ENCODE measurements around the gene HMGB4.

Gene HMGB4, protein sequence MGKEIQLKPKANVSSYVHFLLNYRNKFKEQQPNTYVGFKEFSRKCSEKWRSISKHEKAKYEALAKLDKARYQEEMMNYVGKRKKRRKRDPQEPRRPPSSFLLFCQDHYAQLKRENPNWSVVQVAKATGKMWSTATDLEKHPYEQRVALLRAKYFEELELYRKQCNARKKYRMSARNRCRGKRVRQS

DNA sequence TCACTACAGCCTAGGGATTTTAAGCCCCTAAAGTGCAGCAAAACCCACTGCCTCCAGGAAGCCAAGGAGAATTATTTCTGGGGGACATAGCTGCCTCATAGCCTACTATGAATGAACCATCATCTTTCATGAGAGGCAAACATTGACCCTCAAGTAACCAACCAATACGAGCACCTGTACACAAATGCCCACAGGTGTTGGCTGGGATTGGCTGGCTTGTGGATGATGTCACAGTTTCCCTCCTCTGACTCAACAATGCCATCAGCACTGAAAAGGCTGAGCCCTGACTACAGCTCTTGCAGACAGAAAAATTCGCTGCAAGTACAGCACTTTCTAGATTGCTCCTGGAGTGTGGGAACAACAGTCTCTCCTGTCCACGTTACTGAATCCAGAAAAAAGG is at the start of gene HMGB4:
Gene HMGB4, plus strand, starts transcription at position 301 of the 400 bp plus-strand sequence. CDS start 113 bp downstream, outside the sequence.
- DNase-seq (ENCODE audit: low spot score in 2 of 2) = no peak
- H3K4me3 Mint-ChIP-seq = no peak within 1 kb of the TSS
- H3K9me3 Mint-ChIP-seq = no peaks in the 10 kb centered on the region
- H3K4me1 Mint-ChIP-seq = no peaks in the 10 kb centered on the region
- H3K27ac Mint-ChIP-seq (ENCODE audit: low read depth) = no peak within 1 kb of the TSS
- H3K27me3 Mint-ChIP-seq = peaks cover 44% of the 10 kb centered on the region
- no peak for ATAC-seq (replicated peaks; ENCODE audit: extremely low read depth, poor library complexity, severe bottlenecking)
- no peaks in the 10 kb centered on the region for H3K36me3 Mint-ChIP-seq (ENCODE audit: insufficient read depth)

DNA sequence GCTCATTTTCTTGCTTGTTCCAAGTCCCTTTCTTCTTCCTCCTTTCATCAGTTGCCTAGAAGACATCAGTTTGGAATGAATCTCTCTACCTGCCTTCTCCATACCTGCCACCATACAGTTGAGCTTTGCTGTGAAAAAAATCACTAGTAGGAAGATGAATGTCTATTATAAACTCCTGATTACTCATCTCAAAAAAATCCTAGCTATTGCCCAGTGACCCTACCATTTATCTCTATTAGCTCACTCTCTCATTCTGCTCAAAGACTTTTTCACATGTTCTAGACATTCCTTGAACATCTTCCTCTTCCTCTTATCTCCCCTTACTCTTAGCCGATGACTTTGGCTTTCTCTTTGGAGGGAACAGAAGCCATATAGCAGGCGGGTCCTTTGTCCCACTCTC is 49.7 kb upstream of the HMGB4 start:
- DNase-seq (ENCODE audit: low spot score in 2 of 2) (no peak), ATAC-seq (replicated peaks; ENCODE audit: extremely low read depth, poor library complexity, severe bottlenecking) (no peak)
- no peaks in the 10 kb centered on the region for H3K9me3 Mint-ChIP-seq
- H3K36me3 Mint-ChIP-seq (ENCODE audit: insufficient read depth) = no peaks in the 10 kb centered on the region
- no peak overlapping the region for H3K4me3 Mint-ChIP-seq
- H3K27ac Mint-ChIP-seq (ENCODE audit: low read depth) = no peak overlapping the region
- peaks cover 24% of the 10 kb centered on the region for H3K27me3 Mint-ChIP-seq
- no peaks in the 10 kb centered on the region for H3K4me1 Mint-ChIP-seq

DNA sequence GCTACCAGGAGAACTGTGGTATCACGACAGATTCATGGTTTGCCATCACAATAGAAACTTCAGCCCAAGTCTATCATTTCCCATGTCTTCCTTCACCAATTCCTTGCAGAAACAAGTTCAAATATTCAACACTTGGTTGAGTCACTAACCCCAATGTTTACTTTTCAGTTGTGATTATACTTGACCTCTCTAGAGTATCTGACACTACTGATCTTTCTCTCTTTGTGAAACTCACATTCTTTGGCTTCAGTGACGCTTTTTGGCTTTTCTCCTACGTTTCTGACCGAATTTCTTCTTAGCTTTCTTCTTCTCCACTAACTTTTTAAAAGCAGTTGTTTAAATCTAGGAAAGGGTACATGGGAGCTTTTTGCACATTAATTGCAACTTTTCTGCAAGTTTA is 48.8 kb upstream of the HMGB4 start:
- Mint-ChIP-seq H3K9me3 (no peaks in the 10 kb centered on the region), H3K36me3 (ENCODE audit: insufficient read depth) (no peaks in the 10 kb centered on the region)
- ATAC-seq (replicated peaks; ENCODE audit: extremely low read depth, poor library complexity, severe bottlenecking) = no peak

DNA sequence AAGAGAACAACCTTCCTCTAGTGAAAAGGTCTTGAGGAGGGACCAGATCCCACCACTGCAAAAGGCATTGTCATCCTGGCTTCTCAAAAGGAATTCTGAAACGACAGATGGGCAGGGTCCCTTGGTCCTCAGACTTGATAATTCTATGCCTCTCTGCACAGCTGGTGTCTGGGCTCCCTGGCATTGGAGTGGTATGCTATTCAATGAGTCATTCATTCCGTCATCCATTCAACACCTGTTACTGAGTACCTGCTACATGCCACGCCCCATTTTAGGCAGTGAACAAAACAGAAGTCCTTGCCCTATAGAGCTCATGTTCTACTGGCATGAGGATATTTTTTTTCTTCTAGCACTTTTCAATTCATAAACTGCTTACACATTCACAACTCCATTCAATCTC is 45.8 kb upstream of the HMGB4 start:
- H3K27ac Mint-ChIP-seq (ENCODE audit: low read depth) = no peak overlapping the region
- no peaks in the 10 kb centered on the region for H3K36me3 Mint-ChIP-seq (ENCODE audit: insufficient read depth)
- H3K9me3 Mint-ChIP-seq = no peaks in the 10 kb centered on the region
- ATAC-seq (replicated peaks; ENCODE audit: extremely low read depth, poor library complexity, severe bottlenecking) (no peak), DNase-seq (ENCODE audit: low spot score in 2 of 2) (no peak)
- no peak overlapping the region for H3K4me3 Mint-ChIP-seq
- H3K4me1 Mint-ChIP-seq = no peaks in the 10 kb centered on the region
- peaks cover 57% of the 10 kb centered on the region for H3K27me3 Mint-ChIP-seq

More for the DNA sequence above, 48.8 kb upstream of the HMGB4 start:
- Mint-ChIP-seq H3K27ac (ENCODE audit: low read depth) (no peak overlapping the region), H3K27me3 (peaks cover 27% of the 10 kb centered on the region), H3K4me1 (no peaks in the 10 kb centered on the region), H3K4me3 (no peak overlapping the region)
- no peak for DNase-seq (ENCODE audit: low spot score in 2 of 2)

DNA sequence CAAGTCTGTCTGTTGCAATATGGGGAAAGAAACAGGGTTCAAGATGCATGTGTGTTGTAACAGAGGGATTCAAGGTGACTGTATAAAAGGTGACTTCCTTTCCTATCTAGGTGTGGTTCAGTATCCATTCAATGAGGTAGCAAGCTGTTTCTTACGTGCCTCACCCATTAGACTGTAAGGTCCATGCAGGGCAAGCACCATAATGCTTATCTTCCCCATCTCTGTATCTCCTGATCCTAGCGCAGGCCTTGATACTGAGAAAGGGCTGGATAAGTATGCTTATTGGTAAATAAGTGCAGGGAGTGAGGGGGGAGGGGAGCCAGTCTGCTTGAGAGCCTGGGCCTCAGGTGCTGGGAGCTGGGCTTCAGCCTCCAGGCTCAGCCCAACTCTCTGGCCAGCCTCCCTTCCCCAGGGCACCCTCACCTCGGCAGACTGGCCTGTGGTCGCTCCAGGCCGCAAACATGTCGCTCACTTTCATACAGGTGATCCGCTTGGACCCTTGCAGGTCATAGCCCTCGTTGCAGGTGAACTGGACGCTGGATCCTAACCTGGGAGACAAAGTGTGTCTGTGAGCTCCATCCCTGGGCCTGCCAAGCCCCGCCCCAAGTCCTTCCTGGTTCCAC is 44.5 kb upstream of the HMGB4 start:
- Mint-ChIP-seq H3K4me1 (no peaks in the 10 kb centered on the region), H3K27me3 (peaks cover 51% of the 10 kb centered on the region), H3K36me3 (ENCODE audit: insufficient read depth) (no peaks in the 10 kb centered on the region), H3K9me3 (no peaks in the 10 kb centered on the region), H3K4me3 (no peak overlapping the region), H3K27ac (ENCODE audit: low read depth) (no peak overlapping the region)
- ATAC-seq (replicated peaks; ENCODE audit: extremely low read depth, poor library complexity, severe bottlenecking) = no peak
- DNase-seq (ENCODE audit: low spot score in 2 of 2) = no peak

DNA sequence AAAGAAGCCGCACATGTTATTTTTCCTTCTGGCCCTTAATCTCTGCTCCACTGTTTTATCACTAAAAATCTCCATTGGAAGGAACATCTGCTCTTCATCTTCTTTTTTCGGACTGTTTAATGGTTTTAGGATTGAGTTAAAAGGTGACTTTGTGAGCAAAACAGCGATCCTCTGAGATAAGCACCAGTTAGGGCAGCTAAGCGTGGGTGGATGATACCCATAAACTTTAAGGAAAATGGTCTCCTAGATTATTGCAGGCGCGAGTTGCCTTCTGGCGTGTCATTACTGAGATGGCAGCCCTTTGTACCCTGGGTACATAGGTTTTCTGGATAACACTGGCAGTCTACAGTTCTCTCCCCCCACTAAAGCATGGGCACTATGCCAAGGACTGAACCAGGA is 44.0 kb upstream of the HMGB4 start:
- H3K36me3 Mint-ChIP-seq (ENCODE audit: insufficient read depth) = no peaks in the 10 kb centered on the region
- H3K9me3 Mint-ChIP-seq = no peaks in the 10 kb centered on the region
- ATAC-seq (replicated peaks; ENCODE audit: extremely low read depth, poor library complexity, severe bottlenecking) (no peak), DNase-seq (ENCODE audit: low spot score in 2 of 2) (no peak)
- peaks cover 51% of the 10 kb centered on the region for H3K27me3 Mint-ChIP-seq
- no peaks in the 10 kb centered on the region for H3K4me1 Mint-ChIP-seq
- no peak overlapping the region for H3K4me3 Mint-ChIP-seq
- no peak overlapping the region for H3K27ac Mint-ChIP-seq (ENCODE audit: low read depth)

DNA sequence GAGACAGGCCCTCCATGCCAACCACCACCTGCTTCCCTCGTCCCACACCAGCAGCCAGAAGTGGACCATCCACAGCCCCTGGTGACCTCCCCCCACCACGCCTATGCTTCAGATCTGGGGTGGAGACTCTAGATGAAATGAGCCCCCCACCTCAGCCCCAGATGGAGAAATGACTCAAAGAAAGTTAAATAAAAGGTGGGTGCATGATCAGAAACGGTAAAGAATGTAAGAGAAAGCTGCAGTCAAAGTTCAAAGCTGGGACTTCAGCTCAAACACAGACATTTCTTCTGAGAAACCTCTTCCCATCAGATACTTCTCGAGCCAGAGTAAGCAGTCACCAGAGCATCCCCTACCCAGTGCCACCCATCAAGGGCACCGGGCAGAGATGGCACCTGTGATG is 43.1 kb upstream of the HMGB4 start:
- no peak overlapping the region for H3K27ac Mint-ChIP-seq (ENCODE audit: low read depth)
- H3K27me3 Mint-ChIP-seq = peaks cover 52% of the 10 kb centered on the region
- no peak overlapping the region for H3K4me3 Mint-ChIP-seq
- DNase-seq (ENCODE audit: low spot score in 2 of 2) (no peak), ATAC-seq (replicated peaks; ENCODE audit: extremely low read depth, poor library complexity, severe bottlenecking) (no peak)
- H3K9me3 Mint-ChIP-seq = no peaks in the 10 kb centered on the region
- H3K4me1 Mint-ChIP-seq = no peaks in the 10 kb centered on the region
- H3K36me3 Mint-ChIP-seq (ENCODE audit: insufficient read depth) = no peaks in the 10 kb centered on the region

DNA sequence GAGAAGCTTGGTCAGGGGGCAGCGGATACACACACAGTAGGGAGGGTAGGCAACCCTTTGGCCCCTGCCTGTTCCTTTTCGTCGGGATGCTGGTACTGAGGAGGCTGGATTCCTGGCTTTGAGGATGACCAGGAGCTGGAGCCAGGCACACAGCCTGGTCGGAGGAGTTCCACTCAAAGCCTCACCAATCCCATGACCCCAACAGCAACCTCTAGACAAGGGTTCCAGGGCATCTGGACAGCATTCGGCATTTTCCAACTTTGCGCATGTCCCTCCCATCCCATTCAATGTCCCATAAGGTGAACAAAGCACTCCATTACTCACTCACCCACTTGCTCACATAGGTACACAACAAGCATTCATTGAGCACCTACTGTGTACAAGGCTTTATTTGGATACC is 42.6 kb upstream of the HMGB4 start:
- H3K27ac Mint-ChIP-seq (ENCODE audit: low read depth) = no peak overlapping the region
- no peaks in the 10 kb centered on the region for H3K9me3 Mint-ChIP-seq
- no peak overlapping the region for H3K4me3 Mint-ChIP-seq
- no peaks in the 10 kb centered on the region for H3K36me3 Mint-ChIP-seq (ENCODE audit: insufficient read depth)
- peaks cover 54% of the 10 kb centered on the region for H3K27me3 Mint-ChIP-seq
- no peak for ATAC-seq (replicated peaks; ENCODE audit: extremely low read depth, poor library complexity, severe bottlenecking)
- DNase-seq (ENCODE audit: low spot score in 2 of 2) = no peak
- H3K4me1 Mint-ChIP-seq = no peaks in the 10 kb centered on the region

DNA sequence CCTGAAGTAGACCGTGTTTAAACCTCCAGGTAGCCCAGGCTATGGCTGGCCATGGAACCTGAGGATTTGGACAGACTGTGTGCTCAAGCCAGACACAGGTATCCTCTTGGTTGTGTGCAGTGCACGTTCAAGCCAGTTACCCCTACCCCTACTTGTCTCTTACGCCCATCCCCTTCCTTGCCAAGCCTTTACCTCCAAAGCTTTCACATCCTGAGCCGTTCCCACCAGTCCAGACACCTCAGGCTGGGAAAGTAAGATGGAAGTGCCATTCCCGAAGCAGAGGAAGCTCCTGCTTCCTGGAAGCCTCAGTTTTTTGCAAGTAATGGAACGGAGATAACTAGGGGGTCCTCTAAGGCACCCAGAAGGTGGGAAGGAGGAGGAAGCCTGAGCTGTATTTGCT is 41.5 kb upstream of the HMGB4 start:
- H3K36me3 Mint-ChIP-seq (ENCODE audit: insufficient read depth) = no peaks in the 10 kb centered on the region
- DNase-seq (ENCODE audit: low spot score in 2 of 2) = no peak
- H3K4me3 Mint-ChIP-seq = no peak overlapping the region
- no peaks in the 10 kb centered on the region for H3K9me3 Mint-ChIP-seq
- H3K27ac Mint-ChIP-seq (ENCODE audit: low read depth) = no peak overlapping the region
- H3K27me3 Mint-ChIP-seq = peaks cover 64% of the 10 kb centered on the region
- H3K4me1 Mint-ChIP-seq = no peaks in the 10 kb centered on the region
- no peak for ATAC-seq (replicated peaks; ENCODE audit: extremely low read depth, poor library complexity, severe bottlenecking)

DNA sequence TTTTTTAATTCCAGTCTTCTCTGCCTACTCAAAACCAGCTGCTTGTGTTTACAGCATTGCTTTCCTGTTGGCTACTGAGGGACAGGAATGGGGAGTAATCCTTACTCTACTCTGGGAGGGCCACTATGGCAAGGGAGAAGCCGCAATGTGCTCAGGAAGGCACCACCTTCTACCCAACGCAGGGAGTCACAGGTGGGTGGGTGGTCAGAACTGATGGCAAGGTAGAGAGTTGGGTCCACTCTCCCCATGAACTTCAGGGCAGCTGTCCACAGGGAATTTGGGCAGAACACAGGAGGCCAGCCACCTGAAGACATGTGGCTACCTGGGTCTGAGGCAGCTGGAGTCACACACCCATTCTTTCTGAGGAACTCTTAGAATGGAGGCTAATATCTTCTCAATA is 40.5 kb upstream of the HMGB4 start:
- Mint-ChIP-seq H3K9me3 (no peaks in the 10 kb centered on the region), H3K27ac (ENCODE audit: low read depth) (no peak overlapping the region), H3K4me3 (no peak overlapping the region), H3K27me3 (peaks cover 72% of the 10 kb centered on the region), H3K36me3 (ENCODE audit: insufficient read depth) (no peaks in the 10 kb centered on the region), H3K4me1 (no peaks in the 10 kb centered on the region)
- DNase-seq (ENCODE audit: low spot score in 2 of 2) = no peak
- no peak for ATAC-seq (replicated peaks; ENCODE audit: extremely low read depth, poor library complexity, severe bottlenecking)

DNA sequence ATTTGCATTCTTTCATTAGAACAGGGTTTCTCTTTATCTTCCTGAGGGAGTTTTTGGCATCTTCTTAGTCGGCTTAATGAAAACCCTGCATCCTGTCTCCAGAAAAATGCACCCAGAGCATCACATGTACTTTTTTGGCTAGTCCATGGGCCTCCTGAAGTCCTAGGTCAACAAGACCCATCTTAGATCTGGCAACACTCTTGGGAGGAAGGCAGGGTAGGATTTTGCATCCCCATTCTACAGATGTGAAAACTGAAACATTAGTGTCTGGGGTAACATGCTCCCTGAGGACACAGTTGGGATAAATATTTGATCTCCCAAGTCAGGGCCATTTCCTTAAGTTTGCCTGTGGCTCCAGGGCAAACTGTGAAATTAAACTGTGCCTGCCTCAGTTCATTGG is 40.0 kb upstream of the HMGB4 start:
- DNase-seq (ENCODE audit: low spot score in 2 of 2) = no peak
- H3K4me3 Mint-ChIP-seq = no peak overlapping the region
- H3K36me3 Mint-ChIP-seq (ENCODE audit: insufficient read depth) = no peaks in the 10 kb centered on the region
- H3K27me3 Mint-ChIP-seq = peaks cover 76% of the 10 kb centered on the region
- no peaks in the 10 kb centered on the region for H3K4me1 Mint-ChIP-seq
- ATAC-seq (replicated peaks; ENCODE audit: extremely low read depth, poor library complexity, severe bottlenecking) = no peak
- H3K27ac Mint-ChIP-seq (ENCODE audit: low read depth) = no peak overlapping the region
- no peaks in the 10 kb centered on the region for H3K9me3 Mint-ChIP-seq

DNA sequence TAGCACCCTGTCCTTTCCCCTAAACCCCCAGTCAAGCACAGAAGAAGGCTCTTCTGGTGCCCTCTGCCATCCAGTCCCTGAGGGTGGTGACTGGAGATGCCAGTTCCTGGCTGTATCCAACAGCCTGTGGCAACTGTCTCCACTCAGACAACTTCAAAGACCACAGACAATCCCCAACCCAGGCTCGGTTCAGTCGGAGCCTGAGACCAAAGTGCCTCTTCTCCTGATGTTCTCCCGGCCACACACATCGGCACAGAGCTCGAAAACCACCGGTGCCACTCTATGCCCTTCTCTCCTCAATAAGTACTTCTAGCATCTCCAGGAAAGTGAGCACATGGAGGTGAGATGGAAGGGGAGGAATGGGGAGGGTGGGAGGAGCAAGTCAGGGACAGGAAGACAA is 39.6 kb upstream of the HMGB4 start:
- no peaks in the 10 kb centered on the region for H3K4me1 Mint-ChIP-seq
- DNase-seq (ENCODE audit: low spot score in 2 of 2) (no peak), ATAC-seq (replicated peaks; ENCODE audit: extremely low read depth, poor library complexity, severe bottlenecking) (no peak)
- no peaks in the 10 kb centered on the region for H3K36me3 Mint-ChIP-seq (ENCODE audit: insufficient read depth)
- no peaks in the 10 kb centered on the region for H3K9me3 Mint-ChIP-seq
- H3K4me3 Mint-ChIP-seq = no peak overlapping the region
- H3K27me3 Mint-ChIP-seq = peaks cover 81% of the 10 kb centered on the region
- H3K27ac Mint-ChIP-seq (ENCODE audit: low read depth) = no peak overlapping the region

DNA sequence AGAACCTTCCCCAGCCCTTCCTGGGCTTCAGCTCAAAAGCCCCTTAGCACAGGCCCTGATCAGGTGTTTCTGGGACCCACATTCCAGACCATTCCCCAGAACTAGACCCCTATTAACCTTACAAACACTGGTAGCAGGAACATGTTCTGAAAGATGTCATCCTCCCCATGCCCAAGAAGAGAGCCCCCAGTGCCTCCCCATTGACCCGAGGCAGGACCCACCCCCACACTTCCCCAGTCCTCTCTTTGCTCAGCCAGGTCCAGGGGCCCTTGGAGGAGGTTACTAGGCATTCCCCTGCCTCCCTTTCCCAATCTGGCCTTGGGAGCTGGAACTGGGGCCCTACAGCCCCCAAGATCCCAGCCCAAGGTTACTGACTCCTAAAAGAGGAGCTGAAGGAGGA is 38.9 kb upstream of the HMGB4 start:
- H3K9me3 Mint-ChIP-seq = no peaks in the 10 kb centered on the region
- peaks cover 83% of the 10 kb centered on the region for H3K27me3 Mint-ChIP-seq
- ATAC-seq (replicated peaks; ENCODE audit: extremely low read depth, poor library complexity, severe bottlenecking) (no peak), DNase-seq (ENCODE audit: low spot score in 2 of 2) (no peak)
- no peaks in the 10 kb centered on the region for H3K4me1 Mint-ChIP-seq
- no peak overlapping the region for H3K4me3 Mint-ChIP-seq
- H3K27ac Mint-ChIP-seq (ENCODE audit: low read depth) = no peak overlapping the region
- H3K36me3 Mint-ChIP-seq (ENCODE audit: insufficient read depth) = no peaks in the 10 kb centered on the region

Measured in central memory CD8-positive, alpha-beta T cell (primary cell).